ENCODE measurements around the gene TSHZ1.

TSHZ1 gene, protein sequence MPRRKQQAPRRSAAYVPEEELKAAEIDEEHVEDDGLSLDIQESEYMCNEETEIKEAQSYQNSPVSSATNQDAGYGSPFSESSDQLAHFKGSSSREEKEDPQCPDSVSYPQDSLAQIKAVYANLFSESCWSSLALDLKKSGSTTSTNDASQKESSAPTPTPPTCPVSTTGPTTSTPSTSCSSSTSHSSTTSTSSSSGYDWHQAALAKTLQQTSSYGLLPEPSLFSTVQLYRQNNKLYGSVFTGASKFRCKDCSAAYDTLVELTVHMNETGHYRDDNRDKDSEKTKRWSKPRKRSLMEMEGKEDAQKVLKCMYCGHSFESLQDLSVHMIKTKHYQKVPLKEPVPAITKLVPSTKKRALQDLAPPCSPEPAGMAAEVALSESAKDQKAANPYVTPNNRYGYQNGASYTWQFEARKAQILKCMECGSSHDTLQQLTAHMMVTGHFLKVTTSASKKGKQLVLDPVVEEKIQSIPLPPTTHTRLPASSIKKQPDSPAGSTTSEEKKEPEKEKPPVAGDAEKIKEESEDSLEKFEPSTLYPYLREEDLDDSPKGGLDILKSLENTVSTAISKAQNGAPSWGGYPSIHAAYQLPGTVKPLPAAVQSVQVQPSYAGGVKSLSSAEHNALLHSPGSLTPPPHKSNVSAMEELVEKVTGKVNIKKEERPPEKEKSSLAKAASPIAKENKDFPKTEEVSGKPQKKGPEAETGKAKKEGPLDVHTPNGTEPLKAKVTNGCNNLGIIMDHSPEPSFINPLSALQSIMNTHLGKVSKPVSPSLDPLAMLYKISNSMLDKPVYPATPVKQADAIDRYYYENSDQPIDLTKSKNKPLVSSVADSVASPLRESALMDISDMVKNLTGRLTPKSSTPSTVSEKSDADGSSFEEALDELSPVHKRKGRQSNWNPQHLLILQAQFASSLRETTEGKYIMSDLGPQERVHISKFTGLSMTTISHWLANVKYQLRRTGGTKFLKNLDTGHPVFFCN (N-terminal part only)

DNA sequence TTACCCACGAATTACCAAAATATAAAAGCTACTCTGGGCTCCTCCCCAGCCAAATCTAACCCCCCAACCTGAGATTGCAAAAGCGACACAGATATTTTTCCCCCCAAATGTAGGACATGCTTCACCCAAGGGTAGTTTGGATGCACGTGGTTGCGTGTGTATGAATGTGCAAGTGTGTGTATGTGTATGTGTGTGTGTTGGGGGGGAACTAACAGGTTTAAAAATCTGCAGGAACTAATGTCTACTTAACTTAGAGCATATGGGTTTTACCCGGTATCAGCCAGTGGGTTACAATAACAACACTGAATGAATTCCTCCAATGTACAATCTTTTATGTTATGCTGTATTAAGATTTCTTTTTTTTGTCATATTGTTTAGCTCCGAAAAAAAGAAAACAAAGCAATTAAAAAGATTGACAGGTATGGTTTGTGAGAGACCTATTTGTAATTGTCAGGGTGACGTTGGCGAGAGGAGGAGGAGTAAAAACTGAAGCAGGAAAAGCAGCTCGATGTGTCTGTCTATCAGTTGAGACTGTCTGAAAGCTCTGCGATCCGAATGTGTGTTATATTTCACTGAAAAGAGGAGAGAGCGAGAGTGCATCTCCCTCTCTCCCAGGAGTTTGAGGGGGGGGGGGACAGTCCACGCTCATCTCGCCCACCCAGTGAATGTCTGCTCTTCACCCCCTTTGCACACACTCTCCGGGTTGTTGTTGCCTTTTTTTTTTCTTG is at the start of gene TSHZ1:
Gene TSHZ1 (plus strand): TSS at position 524 of the 728 bp plus-strand sequence. CDS start 1,080 bp downstream, outside the sequence.
- DNase-seq = peak; percentile 49

DNA sequence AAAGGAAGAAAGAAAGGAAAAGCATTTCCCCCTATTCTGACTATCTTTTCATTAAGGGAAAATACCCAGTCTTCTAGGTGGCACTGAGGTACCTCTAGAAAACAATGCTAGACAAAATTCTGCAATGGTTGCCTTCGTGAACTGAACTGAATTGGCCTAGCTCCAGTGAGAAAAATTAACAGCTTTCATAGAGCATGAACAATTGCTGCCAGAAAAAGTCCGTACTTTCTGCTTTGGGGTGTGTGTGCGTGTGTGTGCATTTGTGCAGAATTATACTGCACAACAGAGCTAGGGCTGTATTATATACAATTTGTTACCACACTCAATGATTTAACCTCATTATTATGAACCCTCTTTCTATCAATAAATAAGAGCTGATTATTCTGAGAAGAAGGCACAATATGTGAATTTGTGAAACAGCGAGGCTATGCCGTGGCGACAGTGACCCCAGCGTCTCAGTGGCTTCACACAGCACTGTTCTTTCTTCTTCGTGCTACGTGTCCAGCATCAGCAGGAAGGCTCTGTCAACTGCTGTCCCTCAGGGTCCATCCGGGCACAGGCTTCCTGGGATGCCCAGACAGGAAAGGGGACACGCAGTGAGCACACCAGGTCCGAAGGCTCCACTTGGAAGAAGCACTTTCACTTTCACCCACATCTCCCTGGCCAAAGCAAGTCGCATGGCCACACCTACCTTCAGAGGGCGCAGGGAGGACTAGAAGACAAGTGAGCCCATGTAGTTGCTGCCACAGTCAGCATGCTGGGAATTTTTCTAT is 49.2 kb upstream of the TSHZ1 start:
- peak; percentile 8 for DNase-seq

DNA sequence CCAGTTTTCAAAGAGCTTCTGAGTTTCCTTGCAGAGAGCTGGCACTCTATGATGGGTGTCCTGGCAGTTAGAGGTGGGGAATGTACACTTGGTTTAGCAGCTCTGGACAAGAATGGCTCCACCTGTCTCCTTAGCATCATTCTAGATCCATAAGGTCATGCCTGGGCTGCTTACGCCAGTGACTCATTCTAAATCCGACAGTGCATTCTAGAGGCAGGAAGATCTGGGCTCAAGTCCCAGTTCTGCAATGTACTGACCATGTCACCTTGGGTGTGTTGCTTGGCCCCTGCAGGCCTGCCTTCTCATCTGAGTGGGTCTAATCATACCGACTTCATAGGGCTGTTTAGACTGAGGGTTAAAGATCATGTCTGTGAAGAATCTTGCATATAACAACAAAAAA is 48.1 kb upstream of the TSHZ1 start:
- DNase-seq = no peak

DNA sequence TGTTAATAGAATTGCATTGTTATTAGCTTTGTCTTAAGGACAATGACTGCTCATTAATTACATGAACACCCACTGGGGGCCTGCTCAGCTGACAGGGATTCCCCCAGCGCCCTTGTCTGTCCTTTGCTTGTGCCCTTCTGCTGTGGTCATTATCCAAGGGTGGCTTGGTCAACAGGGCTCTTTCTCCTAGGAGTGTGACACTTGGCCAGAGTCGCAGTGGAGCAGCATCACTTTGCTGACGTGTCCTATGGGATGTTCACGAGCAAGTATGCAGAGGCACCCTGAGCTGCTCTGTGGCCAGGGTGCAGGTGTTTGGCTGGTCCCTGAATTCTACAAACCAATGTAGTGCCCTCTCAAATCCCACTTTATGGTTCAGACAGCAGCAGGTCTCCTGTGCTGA is 47.6 kb upstream of the TSHZ1 start:
- no peak for DNase-seq

DNA sequence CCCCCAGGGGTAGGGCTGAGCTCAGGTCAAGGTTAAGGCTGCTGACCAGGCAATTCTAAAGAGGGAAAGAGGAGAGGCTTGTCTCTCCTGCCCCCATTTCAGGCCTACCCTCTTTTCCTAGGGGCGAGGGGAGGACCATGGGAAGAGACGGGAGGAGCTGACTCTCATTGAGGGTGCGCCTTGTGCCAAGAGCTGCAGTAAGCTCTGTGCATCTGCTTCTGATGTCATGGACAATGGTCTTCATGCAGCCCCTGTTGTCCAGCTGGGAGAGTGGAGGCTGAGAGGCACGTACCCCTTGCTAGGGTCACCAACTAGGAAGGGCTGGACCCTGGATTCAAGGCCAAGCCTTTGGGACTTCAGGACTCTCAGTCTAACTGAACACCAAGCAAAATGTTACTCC is 46.9 kb upstream of the TSHZ1 start:
- DNase-seq = no peak

DNA sequence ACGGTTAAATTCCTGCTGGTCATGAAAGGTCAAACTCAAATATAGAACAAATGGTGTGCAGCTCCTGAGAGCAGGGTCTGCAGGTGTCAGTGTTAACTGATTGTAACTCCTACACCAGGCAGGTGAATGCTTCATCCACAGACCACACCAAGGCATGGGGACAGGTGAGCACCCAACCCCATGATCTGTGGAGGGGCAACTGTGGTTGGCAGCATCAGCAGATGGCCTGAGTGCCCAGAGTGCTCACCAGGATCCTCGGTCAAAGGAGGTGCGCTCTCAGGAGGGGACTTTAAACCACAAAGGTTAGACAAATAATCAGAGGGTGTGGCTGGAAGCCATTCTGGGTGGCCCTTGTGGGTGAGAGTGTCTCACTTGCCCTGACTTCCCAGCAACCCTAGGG is 46.1 kb upstream of the TSHZ1 start:
- DNase-seq = no peak

DNA sequence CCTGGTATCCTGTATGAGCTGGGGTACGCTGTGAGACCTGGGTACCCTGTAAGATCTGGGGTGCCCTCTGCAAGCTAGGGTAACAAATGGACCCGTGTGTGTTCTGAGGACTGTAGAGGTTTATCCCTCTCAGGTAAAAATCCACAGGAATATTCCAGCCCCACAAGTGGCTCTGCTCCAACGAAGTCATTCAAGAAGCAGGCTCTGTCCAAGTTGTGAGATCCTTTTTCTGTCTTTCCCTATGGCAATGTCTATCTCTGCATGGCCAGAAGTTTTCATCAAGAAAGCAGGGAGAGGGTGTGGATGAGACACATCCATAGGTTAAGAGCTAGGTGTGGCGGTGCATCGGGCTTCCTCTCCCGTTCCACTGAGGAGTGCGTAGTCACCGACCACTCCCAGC is 44.7 kb upstream of the TSHZ1 start:
- DNase-seq = no peak

DNA sequence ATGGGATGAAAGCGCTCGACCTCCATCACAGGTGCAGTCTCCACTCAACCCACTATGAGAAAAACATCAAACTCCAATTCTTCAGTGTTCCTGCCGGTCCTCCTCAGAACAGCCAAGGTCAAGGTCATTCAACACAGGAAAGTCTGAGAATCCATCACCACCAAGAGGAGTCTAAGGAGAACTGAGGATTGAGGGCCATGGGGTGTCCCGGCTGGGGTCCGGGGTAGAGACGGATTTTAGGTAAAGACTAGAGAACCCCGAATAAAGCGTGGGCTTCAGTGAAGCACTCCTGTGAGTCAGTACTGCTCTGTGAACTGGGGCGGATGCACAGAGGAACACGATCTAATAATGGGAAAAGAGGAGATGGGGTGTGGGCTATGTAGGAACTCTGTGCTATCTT is 43.5 kb upstream of the TSHZ1 start:
- DNase-seq = no peak

DNA sequence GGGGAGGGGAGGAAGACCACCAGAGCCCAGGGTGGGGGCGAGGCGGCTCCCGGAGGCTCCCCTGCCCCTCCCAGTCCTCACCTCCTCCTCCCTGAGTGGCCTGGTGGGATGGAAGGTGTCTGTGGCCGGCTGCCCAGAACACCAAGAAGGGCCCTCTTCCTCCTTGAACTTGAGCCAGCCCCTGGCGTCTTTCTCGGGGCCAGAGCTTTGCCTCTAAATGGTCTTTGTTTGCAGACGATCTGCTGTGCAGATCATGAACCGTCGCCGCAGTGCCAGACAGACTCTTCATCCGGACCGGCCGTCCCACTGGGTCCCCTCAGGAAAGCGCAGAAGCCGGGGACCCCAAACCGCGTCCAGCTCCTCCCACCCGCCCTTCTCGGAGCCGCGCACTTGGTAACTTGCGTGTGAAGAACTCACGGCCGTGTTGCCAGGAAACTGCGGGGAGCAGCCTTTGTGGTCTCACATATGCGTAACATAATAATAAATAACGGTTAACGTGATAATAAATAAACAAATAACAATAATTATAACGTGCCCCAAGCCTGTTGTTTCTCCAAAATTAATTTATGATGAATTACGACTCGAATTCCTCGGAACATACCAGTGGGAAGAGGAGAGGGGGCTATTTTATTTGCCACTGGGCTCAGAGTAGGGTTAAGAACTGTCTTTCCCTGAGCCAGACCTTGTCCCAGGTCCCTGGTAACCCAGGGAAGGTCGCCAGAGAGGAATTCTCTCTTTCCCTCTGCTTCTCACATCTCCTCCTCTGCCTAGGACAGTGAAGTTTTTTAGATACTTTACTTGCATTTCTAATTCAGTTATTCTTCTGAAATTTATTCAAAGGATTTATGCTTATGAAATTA is 42.6 kb upstream of the TSHZ1 start:
- DNase-seq = no peak

DNA sequence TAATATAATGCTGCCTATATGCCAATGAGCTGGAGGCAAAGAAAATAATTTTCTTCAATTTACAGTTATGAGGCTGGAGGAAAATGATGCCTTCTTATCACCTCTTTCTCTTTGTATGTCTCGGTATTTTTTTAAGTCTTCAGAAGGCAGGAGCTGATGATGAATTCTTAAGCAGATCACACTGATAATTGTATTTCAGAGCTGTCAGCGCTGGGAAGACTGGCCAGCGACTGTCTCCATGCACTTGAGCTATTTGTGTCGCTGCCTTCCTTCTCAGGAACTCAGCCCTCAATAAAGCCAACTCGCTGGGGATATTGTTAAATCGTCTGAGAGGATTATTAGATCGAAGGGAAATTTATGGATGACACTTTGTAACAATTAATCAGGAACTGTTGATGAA is 42.0 kb upstream of the TSHZ1 start:
- no peak for DNase-seq

DNA sequence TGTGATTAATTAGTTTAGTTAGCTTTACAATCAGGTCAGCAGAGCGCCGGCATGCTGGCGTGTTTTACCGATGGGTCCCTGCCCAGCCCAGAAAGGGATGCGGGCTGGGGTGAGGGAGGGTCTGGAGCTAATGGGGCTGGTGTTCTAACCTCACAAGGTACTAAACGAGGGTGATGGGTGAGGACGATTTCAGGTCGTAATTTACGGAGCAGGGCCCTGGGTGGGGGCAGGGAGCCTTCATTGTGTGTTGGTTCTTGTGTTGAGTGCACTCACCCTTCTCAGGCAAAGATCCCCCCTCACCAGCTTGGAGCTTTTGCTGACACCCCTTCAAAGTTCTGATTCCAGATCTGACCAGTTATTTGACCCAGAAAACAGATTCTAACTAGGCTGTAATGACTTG is 41.2 kb upstream of the TSHZ1 start:
- DNase-seq = no peak

DNA sequence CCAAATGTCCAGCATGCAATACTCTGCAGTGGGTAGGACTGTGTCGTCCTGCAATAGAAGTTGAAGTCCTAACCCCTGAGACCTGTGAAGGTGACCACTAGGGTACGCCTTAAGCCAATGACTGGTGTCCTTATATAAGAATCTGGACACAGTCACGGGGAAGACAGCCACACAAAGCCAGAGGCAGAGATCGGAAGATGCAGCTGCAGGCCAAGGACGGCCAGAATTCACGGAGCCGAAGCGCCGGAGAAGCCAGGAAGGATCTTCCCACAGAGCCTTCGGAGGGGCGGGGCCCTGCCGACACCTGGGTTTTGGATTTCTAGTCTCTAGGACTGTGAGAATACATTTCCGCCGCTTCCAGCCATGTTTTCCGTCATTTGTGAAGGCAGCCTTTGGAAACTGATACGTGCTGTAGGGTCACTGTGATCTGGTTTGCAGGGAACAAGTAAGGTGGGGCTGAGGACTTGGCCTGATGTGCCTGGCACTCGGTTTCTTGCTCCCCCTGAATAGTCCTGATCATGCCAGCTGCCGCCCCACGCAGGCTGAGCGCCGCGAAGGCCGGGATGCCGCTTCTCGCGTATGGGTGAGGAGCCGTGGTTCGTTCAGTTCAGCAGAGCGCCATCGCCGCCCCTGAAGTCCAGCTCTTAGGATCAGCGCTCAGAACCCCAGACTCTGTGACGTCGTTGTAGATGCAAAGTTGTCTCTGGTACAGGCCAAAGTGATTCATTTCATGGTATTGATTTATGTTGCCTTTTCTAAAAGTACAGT is 40.4 kb upstream of the TSHZ1 start:
- DNase-seq = no peak

DNA sequence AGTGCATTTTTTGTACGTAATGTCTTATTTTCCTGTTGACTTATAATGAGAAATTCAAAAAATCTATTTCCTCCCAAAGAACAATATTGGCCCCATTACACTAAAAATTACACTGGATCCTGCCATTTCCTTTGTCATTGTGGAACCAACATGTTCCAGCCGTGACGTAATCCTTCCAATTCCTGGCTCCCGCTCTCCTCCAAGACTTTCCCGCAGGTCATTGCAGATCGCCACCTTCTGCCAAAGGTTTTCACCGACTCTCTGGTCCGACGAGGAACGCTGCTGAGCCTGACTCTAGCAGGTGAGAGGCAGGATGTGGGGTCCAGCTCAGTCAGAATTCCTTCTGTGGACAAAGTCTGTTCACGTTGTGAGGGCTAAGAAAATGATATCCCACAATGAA is 39.7 kb upstream of the TSHZ1 start:
- no peak for DNase-seq

DNA sequence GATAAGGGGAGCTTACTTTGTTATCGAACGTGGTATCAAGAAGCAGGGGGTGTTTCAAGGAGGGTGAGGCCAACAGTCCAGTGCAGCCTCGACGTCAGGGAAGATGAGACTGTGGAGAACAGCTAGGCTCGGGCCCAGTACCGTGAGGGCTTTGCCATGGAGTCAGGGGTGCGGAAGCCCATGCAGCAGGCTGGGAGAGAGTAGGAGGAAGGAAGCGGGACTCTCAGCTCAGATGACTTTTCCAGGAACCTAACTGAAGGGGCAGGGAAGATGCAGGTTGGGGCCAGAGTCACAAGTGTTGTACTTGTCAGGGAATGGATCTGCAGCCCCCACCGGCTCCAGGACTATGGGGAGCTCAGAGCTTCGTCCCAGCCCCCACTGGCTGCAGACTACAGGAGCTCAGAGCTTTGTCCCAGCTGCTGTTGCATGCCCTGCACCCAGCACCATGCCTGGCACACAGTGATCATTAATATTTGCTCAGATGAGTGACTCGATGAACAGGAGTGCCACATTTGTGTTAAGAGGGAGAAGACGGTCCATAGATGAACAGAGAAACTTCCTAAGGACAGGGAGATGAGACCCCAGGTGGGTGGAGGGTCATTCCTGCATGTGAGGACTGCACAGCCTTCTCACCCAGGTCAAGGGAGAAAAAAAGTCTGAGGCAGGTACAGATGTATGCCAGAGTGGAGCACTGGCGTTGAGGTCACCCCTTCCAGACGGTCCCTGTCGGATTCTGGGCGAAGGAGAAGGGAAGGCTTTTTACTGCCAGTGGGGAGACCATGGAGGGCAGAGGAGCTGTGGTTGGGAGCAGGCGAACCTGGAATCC is 38.1 kb upstream of the TSHZ1 start:
- DNase-seq = no peak

DNA sequence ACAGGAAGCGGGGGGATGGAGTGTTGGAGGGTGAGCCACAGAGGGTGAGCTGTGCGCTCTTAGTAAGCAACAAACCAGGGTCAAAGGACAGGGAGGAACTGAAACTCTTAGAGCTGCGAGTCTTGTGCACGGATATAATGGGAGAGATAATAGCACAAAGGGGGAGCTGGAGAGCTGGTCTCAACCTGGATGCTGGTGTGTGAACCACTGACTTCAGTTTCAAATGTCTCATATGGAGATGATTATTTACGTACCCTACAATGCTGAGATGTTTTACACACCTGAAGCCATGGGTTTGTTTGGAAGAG is 37.5 kb upstream of the TSHZ1 start:
- no peak for DNase-seq

DNA sequence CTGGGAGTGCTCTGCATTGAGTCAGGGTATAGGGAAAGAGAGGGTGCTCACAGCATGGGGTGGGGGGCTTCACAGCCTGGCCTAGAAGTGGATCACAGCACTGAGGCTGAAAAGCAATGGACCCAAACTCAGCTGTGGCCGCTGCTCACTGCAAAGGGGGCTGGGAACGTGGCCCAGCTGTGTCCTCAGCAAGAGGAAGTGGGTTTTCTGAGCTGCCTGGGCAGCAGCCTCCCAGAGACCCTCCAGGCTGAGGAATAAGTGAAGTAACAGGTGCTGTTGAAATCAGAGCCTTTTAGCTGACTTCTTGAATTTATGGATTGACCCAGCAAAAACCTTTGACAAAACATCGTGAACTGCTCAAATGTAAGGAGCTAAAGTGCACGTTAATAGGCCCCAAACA is 36.9 kb upstream of the TSHZ1 start:
- no peak for DNase-seq

DNA sequence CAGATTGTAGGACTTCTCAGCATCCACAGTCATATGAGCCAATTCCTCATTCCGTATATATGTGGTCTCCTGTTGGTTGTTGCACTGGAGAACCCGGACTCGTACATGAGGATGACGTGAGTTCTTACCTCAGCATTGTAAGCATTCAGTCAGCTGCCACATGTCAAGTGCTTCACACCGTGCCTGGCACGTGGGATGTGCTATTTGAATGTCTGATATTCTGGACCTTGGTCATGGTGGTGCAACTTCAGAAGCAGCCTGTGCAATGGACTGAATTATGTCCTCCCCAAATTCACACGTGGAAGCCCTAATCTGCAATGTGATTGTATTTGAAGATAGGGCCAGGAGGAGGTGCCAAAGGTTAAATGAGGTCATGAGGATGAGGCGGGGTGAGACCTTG is 33.7 kb upstream of the TSHZ1 start:
- no peak for DNase-seq

DNA sequence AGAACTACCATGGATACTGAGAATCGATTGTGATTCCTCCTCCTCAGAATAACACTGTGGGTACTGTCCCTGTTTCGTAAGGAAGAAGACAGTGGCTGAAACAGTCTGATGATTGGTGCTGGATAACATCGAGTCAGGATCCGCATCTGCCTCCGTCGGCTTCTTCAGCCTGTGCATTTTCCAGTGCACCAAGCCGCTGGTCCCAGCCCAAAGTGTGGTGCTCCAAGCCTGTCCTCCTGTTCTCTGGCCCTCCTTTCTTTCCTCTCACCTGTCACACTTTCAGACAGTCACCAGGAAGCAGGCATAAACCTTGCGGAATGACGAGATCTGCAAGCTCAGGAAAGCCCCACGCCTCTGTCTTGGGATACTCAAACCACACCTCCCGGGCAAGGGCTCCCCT is 32.2 kb upstream of the TSHZ1 start:
- no peak for DNase-seq

DNA sequence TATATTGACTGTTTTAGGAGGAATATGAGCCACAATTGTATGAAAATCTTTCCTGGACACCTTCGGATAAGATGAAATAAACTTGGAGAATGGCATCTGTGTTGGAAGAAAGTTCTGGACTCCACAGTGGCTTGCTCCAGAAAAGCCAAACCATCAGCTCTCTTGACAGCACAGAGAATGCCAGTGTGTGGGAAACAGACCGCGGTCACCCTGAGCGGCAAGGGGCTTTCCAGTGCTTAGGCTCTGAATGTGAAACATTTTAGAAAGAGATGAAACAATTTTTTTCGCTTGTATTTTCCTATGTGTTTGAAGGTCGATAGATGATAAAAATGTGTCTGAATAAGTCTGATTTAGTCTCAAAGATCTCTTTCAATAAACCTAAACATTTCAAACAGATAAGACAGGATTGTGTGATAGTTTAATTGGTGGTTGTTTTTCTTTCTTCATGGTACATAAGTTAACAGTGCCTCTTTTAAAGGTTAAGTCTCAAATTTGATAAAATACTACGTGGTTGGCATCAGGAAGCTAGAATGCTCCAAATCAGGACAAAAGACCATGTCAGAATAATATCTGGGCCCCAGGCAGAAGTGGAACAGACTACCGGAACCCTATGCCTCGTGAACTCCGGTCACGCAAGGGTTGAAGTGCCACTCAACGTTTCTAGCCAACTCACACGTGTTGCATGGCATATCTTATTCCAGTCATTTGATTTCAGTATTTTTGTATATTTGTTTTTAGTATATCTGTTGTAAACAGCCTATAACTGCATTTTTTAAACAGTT is 30.6 kb upstream of the TSHZ1 start:
- DNase-seq = no peak
